GM23338 (cell line): Measurements from ENCODE around the gene NKAIN2. TPM values are rescaled to one million over a fixed set of nuclear protein-coding genes. Genes with fewer than 3 reads are reported as not detected.

ENCODE experiments used
- ATAC-seq: fragments of 200-7000 bp; cut with Tn5 transposase; 3 replicates; pipeline ENCODE4 v1.9.1; 2020
- DNase-seq: peaks from one replicate; pipeline ENCODE4 v3.0.0-alpha.2; 2015; ENCODE audit warnings: low spot score
- H2AFZ ChIP-seq: fragments of 200-600 bp; sonication (generic); 2 replicates; pipeline ENCODE4 v1.8.0; 2016; ENCODE audit warnings: antibody characterized with exemption, mild to moderate bottlenecking, moderate library complexity
- H3F3A ChIP-seq: fragments of 200-600 bp; sonication (generic); replicated peaks from 2 replicates; pipeline ENCODE4 v1.8.0; 2017; ENCODE audit warnings: antibody characterized with exemption, mixed run types, low read depth
- H3K27ac ChIP-seq: fragments of 200-600 bp; sonication (generic); 2 replicates; pipeline ENCODE4 v1.6.1; 2016; ENCODE audit warnings: low read depth
- H3K27me3 ChIP-seq: fragments of 200-600 bp; sonication (generic); 2 replicates; pipeline ENCODE4 v1.8.0; 2016; ENCODE audit warnings: mild to moderate bottlenecking, mixed run types, moderate library complexity; ENCODE audit not compliant: insufficient read depth
- H3K36me3 ChIP-seq: fragments of 200-600 bp; sonication (generic); 2 replicates; pipeline ENCODE4 v1.8.0; 2016; ENCODE audit warnings: mild to moderate bottlenecking; ENCODE audit not compliant: insufficient read depth
- H3K4me1 ChIP-seq: fragments of 200-600 bp; sonication (generic); 2 replicates; pipeline ENCODE4 v1.8.0; 2016; ENCODE audit warnings: mild to moderate bottlenecking, moderate library complexity; ENCODE audit not compliant: insufficient read depth
- H3K4me2 ChIP-seq: fragments of 200-600 bp; sonication (generic); 2 replicates; pipeline ENCODE4 v1.7.1; 2017; ENCODE audit warnings: mixed run types
- H3K4me3 ChIP-seq: fragments of 200-600 bp; sonication (generic); 2 replicates; pipeline ENCODE4 v1.6.1; 2016; ENCODE audit warnings: mixed run types
- H3K79me2 ChIP-seq: fragments of 200-600 bp; sonication (generic); replicated peaks from 2 replicates; pipeline ENCODE4 v1.8.0; 2017; ENCODE audit warnings: mild to moderate bottlenecking; ENCODE audit not compliant: insufficient read depth
- H3K9me2 ChIP-seq: fragments of 200-600 bp; sonication (generic); 2 replicates; pipeline ENCODE4 v1.8.0; 2017; ENCODE audit not compliant: insufficient read depth
- H4K20me1 ChIP-seq: fragments of 200-600 bp; sonication (generic); replicated peaks from 2 replicates; pipeline ENCODE4 v1.8.0; 2017; ENCODE audit warnings: mild to moderate bottlenecking; ENCODE audit not compliant: insufficient read depth
- H3K27ac Mint-ChIP-seq: 2 replicates; pipeline ENCODE4 v1.8.0; 2020; ENCODE audit warnings: inconsistent platforms, mild to moderate bottlenecking, moderate library complexity, mixed read lengths
- H3K27me3 Mint-ChIP-seq: 3 replicates; pipeline ENCODE4 v1.8.0; 2022; ENCODE audit warnings: low read depth, mild to moderate bottlenecking, moderate library complexity, mixed read lengths, inconsistent platforms; ENCODE audit not compliant: insufficient read depth, poor library complexity
- H3K36me3 Mint-ChIP-seq: 3 replicates; pipeline ENCODE4 v1.8.0; 2021; ENCODE audit warnings: low read depth, mild to moderate bottlenecking, inconsistent platforms, moderate library complexity, mixed read lengths
- H3K4me1 Mint-ChIP-seq: 3 replicates; pipeline ENCODE4 v1.8.0; 2020; ENCODE audit warnings: mild to moderate bottlenecking, inconsistent platforms, mixed read lengths
- H3K4me3 Mint-ChIP-seq: 3 replicates; pipeline ENCODE4 v1.8.0; 2021; ENCODE audit warnings: moderate library complexity, mild to moderate bottlenecking, inconsistent platforms, mixed read lengths
- H3K9me3 Mint-ChIP-seq: 3 replicates; pipeline ENCODE4 v1.8.0; 2020; ENCODE audit warnings: moderate library complexity, mild to moderate bottlenecking, inconsistent platforms, mixed read lengths
- CREB1 ChIP-seq: fragments of 250-450 bp; sonication (Bioruptor Pico); IDR thresholded peaks from 2 replicates; pipeline ENCODE4 v1.5.0; 2020; ENCODE audit warnings: low read depth, mild to moderate bottlenecking, moderate library complexity
- CTCF ChIP-seq, 2 experiments: fragments of 200-600 bp in 1 of 2; sonication (generic) in 1 of 2; conservative IDR thresholded peaks; 2 replicates each; pipeline versions ENCODE4 v1.5.1 to v1.6.1; 2016 to 2017; ENCODE audit warnings: antibody characterized with exemption in 2 of 2, low read depth in 2 of 2, mild to moderate bottlenecking in 2 of 2, moderate library complexity in 1 of 2
- ETS1 ChIP-seq: IDR thresholded peaks from 2 replicates; pipeline ENCODE4 v1.6.1; 2016; ENCODE audit warnings: antibody characterized with exemption
- EZH2 ChIP-seq: fragments of 200-600 bp; sonication (generic); IDR thresholded peaks from one replicate; pipeline ENCODE4 v1.8.0; 2017; ENCODE audit warnings: antibody characterized with exemption, mild to moderate bottlenecking, low read depth; ENCODE audit not compliant: unreplicated experiment
- EZH2phosphoT487 ChIP-seq: fragments of 200-600 bp; sonication (generic); IDR thresholded peaks from one replicate; pipeline ENCODE4 v1.8.1; 2018; ENCODE audit warnings: antibody characterized with exemption; ENCODE audit not compliant: unreplicated experiment
- JUNB ChIP-seq: IDR thresholded peaks from one replicate; pipeline ENCODE4 v1.6.1; 2016; ENCODE audit warnings: antibody characterized with exemption; ENCODE audit not compliant: unreplicated experiment
- NANOG ChIP-seq: IDR thresholded peaks from 2 replicates; pipeline ENCODE4 v1.6.1; 2016; ENCODE audit warnings: antibody characterized with exemption, borderline replicate concordance
- POLR2AphosphoS5 ChIP-seq: IDR thresholded peaks from 2 replicates; pipeline ENCODE4 v1.6.1; 2016; ENCODE audit warnings: antibody characterized with exemption, low read depth
- REST ChIP-seq: IDR thresholded peaks from one replicate; pipeline ENCODE4 v1.6.1; 2018; ENCODE audit warnings: antibody characterized with exemption; ENCODE audit not compliant: unreplicated experiment
- STAT1 ChIP-seq: IDR thresholded peaks from one replicate; pipeline ENCODE4 v1.6.1; 2016; ENCODE audit warnings: antibody characterized with exemption; ENCODE audit not compliant: unreplicated experiment
- ZNF114 ChIP-seq: fragments of 250-450 bp; sonication (Bioruptor Pico); IDR thresholded peaks from 2 replicates; pipeline ENCODE4 v1.5.0; 2020; ENCODE audit warnings: mild to moderate bottlenecking, moderate library complexity
- ZNF331 ChIP-seq: fragments of 250-450 bp; sonication (Bioruptor Pico); IDR thresholded peaks from 2 replicates; pipeline ENCODE4 v1.5.0; 2020; ENCODE audit warnings: low read depth, mild to moderate bottlenecking, moderate library complexity
- ZNF462 ChIP-seq: fragments of 250-450 bp; sonication (Bioruptor Pico); IDR thresholded peaks from 2 replicates; pipeline ENCODE4 v1.5.0; 2020; ENCODE audit warnings: mild to moderate bottlenecking, moderate library complexity
- polyA plus RNA-seq: library from polyadenylated mRNA; unstranded; fragments of >200 nt; fragmentation: Nextera tagmentation; extraction: Ambion mirVana; gene quantifications from 2 replicates; pipeline ENCODE4 v1.2.1, GENCODE V29; 2016
- total RNA-seq: library from RNA; depleted of rRNA; stranded (reverse); fragments of >200 nt; shearing (Covaris generic); gene quantifications from 2 replicates; pipeline ENCODE4 v1.2.3, GENCODE V29; 2014

The NKAIN2 gene
- total and polyA plus RNA-seq, 2 experiments from 2014 or later: 0.39 to 1.1 TPM

GRCh38 chr6:124026694-124027093, 223.0 kb downstream of the NKAIN2 start (continued):
- TF ChIP-seq REST (no peak), EZH2 (no peak), ETS1 (no peak), STAT1 (no peak), EZH2phosphoT487 (no peak), ZNF331 (CRISPR knock-in tag) (no peak), NANOG (no peak), CREB1 (CRISPR knock-in tag) (no peak)

- Histone ChIP-seq H2AFZ (no peak overlapping the region), H3K9me2 (no peaks in the 10 kb centered on the region), H3K36me3 (no peaks in the 10 kb centered on the region), H3K4me2 (no peak overlapping the region), H4K20me1 (no peaks in the 10 kb centered on the region), H3K27me3 (no peaks in the 10 kb centered on the region), H3F3A (no peaks in the 10 kb centered on the region), H3K27ac (no peak overlapping the region), H3K4me3 (no peak overlapping the region), H3K79me2 (no peaks in the 10 kb centered on the region), H3K4me1 (peaks cover 14% of the 10 kb centered on the region; the same call in 1 of the 2 replicates)
- Mint-ChIP-seq H3K36me3 (no peaks in the 10 kb centered on the region), H3K27ac (no peak overlapping the region), H3K4me3 (no peak overlapping the region), H3K4me1 (peaks cover 14% of the 10 kb centered on the region), H3K27me3 (no peaks in the 10 kb centered on the region), H3K9me3 (no peaks in the 10 kb centered on the region)
- ATAC-seq (no peak), DNase-seq (no peak)
- TF ChIP-seq STAT1: no peak
- no peak for TF ChIP-seq JUNB
- TF ChIP-seq ZNF331 (CRISPR knock-in tag): no peak
- TF ChIP-seq POLR2AphosphoS5: no peak
- TF ChIP-seq CREB1 (CRISPR knock-in tag): no peak
- TF ChIP-seq ZNF462 (CRISPR knock-in tag): no peak
- TF ChIP-seq NANOG: no peak
- no peak for TF ChIP-seq CTCF (conservative IDR thresholded peaks at IDR 0.05; ENCODE audit: low read depth in 2 of 2)
- TF ChIP-seq ZNF114 (CRISPR knock-in tag): no peak
- no peak for TF ChIP-seq EZH2phosphoT487
Measured at GRCh38 chr6:124027392-124027791, 223.7 kb downstream of the NKAIN2 start.
